D341Med (cell line): Measurements from ENCODE around the gene CPPED1.
A peak's percentile ranks its signal among the peaks of the same experiment; 100 is the strongest.
"Not testable (repeated sequence)": the region's sequence is repeated elsewhere in the genome, so short reads cannot be mapped to it uniquely, and the experiment has no call there.

Experiments
- DNase-seq: peaks from one replicate; pipeline ENCODE4 v3.0.0; 2012; ENCODE audit warnings: low spot score

The CPPED1 gene

GRCh38 chr16:12766853-12767252 lies 36.8 kb downstream of the CPPED1 start:
- no peak for DNase-seq

- DNase-seq = not testable (repeated sequence)
Measured at GRCh38 chr16:12766208-12766607, 37.5 kb downstream of the CPPED1 start.

- no peak for DNase-seq
Measured at GRCh38 chr16:12764813-12765488, 38.7 kb downstream of the CPPED1 start.

GRCh38 chr16:12763517-12763916 lies 40.2 kb downstream of the CPPED1 start:
- DNase-seq = no peak

- no peak for DNase-seq
Measured at GRCh38 chr16:12760819-12761611, 42.7 kb downstream of the CPPED1 start.

- no peak for DNase-seq
Measured at GRCh38 chr16:12758670-12759558, 44.8 kb downstream of the CPPED1 start.

GRCh38 chr16:12758031-12758669 lies 45.5 kb downstream of the CPPED1 start:
- DNase-seq = peak; percentile 61

GRCh38 chr16:12757546-12757945 lies 46.1 kb downstream of the CPPED1 start:
- DNase-seq = no peak

GRCh38 chr16:12754824-12755543 lies 48.7 kb downstream of the CPPED1 start:
- no peak for DNase-seq

- DNase-seq = no peak
Measured at GRCh38 chr16:12753203-12754023, 50.3 kb downstream of the CPPED1 start.

GRCh38 chr16:12752159-12752558 lies 51.5 kb downstream of the CPPED1 start:
- DNase-seq = no peak

- no peak for DNase-seq
Measured at GRCh38 chr16:12750554-12750918, 53.2 kb downstream of the CPPED1 start.

GRCh38 chr16:12749076-12749475 lies 54.6 kb downstream of the CPPED1 start:
- DNase-seq = no peak

- DNase-seq = no peak
Measured at GRCh38 chr16:12747827-12748226, 55.9 kb downstream of the CPPED1 start.

- DNase-seq = no peak
Measured at GRCh38 chr16:12747261-12747660, 56.4 kb downstream of the CPPED1 start.

- no peak for DNase-seq
Measured at GRCh38 chr16:12744860-12745259, 58.8 kb downstream of the CPPED1 start.

- DNase-seq = no peak
Measured at GRCh38 chr16:12742741-12743140, 60.9 kb downstream of the CPPED1 start.

GRCh38 chr16:12740986-12741610 lies 62.6 kb downstream of the CPPED1 start:
- no peak for DNase-seq

- no peak for DNase-seq
Measured at GRCh38 chr16:12739738-12740137, 63.9 kb downstream of the CPPED1 start.

GRCh38 chr16:12737563-12737962 lies 66.1 kb downstream of the CPPED1 start:
- no peak for DNase-seq
